Stomach smooth muscle (tissue), 2 donors: ENCODE data around the gene ZNF438.
A peak's percentile ranks its signal among the peaks of the same experiment; 100 is the strongest.

ENCODE experiments used
- H3K27ac ChIP-seq: one replicate; pipeline ENCODE4 v1.7.0; 2013; ENCODE audit warnings: mild to moderate bottlenecking, low read length, inconsistent platforms
- H3K27me3 ChIP-seq, 2 donors: one replicate each; pipeline ENCODE4 v1.7.0; 2013; ENCODE audit warnings: low read length in 2 of 2; ENCODE audit not compliant: insufficient read depth in 2 of 2, control insufficient read depth in 1 of 2
- H3K36me3 ChIP-seq, 2 donors: one replicate each; pipeline ENCODE4 v1.7.0; 2013; ENCODE audit warnings: low read length in 2 of 2; ENCODE audit not compliant: control insufficient read depth in 2 of 2, insufficient read depth in 2 of 2
- H3K4me1 ChIP-seq: one replicate; pipeline ENCODE4 v1.7.0; 2013; ENCODE audit warnings: low read length; ENCODE audit not compliant: control insufficient read depth, insufficient read depth
- H3K4me3 ChIP-seq, 2 donors: one replicate each; pipeline ENCODE4 v1.7.0; 2013; ENCODE audit warnings: low read length in 2 of 2
- H3K9ac ChIP-seq, 2 donors: one replicate each; pipeline ENCODE4 v1.7.0; 2013; ENCODE audit warnings: low read length in 2 of 2, mild to moderate bottlenecking in 1 of 2
- H3K9me3 ChIP-seq, 2 donors: one replicate each; pipeline ENCODE4 v1.7.0; 2013; ENCODE audit warnings: low read length in 2 of 2; ENCODE audit not compliant: control insufficient read depth in 2 of 2
- donor health status: healthy.
- donor health status: Pancreatic carcinoma.

The ZNF438 gene

DNA sequence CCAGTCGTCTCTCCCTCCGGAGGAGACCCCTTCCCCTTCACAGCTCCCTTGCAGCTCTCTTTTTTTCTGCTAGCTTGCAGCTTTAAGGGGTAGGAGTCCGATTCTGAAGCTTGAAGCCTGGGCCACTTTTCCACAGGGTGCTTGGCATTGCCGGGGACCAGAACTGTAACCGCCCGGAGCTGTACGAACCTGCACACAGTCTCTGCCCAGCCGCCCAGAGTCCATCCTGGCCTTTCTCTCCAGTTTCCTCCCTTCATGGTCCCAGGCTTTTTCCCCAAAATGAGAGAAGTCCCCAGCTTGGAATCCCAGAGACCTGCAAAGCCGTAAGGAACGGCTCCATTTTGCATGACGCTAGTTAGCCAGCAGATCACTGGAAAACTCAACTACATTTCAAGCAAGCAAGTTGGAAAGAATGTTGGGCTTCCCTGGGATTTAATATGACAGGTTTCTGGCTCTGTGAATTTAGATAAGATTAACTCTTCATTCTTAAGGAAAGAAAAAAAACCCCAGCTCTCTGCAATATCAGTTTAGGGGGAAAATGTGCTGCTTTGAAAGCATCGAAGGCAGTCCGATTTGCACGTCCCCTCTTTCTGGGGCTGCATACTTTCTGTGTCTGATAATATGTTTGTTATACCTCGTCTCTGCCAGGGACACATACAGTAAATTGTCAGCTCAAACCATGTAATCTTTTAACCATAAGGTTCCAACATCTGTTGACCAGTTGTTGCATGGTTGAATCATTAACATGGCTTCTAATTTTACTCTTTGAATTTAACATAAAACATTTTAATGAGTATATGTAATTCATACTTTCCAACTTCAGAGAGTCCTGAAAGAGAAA, 212.1 kb downstream of the ZNF438 start:
- no peaks in the 10 kb centered on the region for H3K27me3 ChIP-seq
- H3K36me3 ChIP-seq, result no peaks in the 10 kb centered on the region
- H3K9me3 ChIP-seq, result no peaks in the 10 kb centered on the region
- peak overlapping the region in 1 of 2 donors; percentile 55 for H3K9ac ChIP-seq
- peaks cover 48% of the 10 kb centered on the region for H3K4me1 ChIP-seq
- peak overlapping the region; percentile 73 for H3K27ac ChIP-seq
- H3K4me3 ChIP-seq, result peak overlapping the region in 1 of 2 donors; percentile 55

DNA sequence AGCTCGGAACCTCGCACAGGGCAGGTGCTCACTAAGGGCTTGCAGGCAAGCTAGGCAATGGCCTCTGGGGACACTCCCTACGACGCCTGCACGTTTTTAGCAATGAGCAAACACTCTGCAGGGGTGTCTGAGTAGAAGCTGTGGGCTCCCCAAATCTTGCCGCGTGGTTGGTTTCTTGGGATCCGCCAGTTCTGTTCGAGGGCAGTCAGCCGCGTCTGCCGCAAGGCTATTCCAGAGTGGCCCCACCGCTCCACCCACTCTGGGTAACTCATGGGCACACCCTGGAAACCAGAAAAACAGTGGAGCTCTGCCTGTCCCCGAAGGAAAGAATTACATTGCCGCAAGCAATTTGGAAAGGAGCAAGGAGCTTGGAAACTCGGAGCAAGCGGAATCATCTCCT, 212.8 kb downstream of the ZNF438 start:
- H3K36me3 ChIP-seq, result no peaks in the 10 kb centered on the region
- peak overlapping the region; percentile 73 for H3K27ac ChIP-seq
- H3K4me1 ChIP-seq, result peaks cover 53% of the 10 kb centered on the region
- H3K9ac ChIP-seq, result no peak overlapping the region
- H3K27me3 ChIP-seq, result no peaks in the 10 kb centered on the region
- peak overlapping the region in 1 of 2 donors; percentile 55 for H3K4me3 ChIP-seq
- H3K9me3 ChIP-seq, result no peaks in the 10 kb centered on the region

GRCh38 chr10:30818010-30818660, 213.5 kb downstream of the ZNF438 start:
- Histone ChIP-seq H3K27me3 (no peaks in the 10 kb centered on the region), H3K9me3 (no peaks in the 10 kb centered on the region), H3K27ac (peak overlapping the region; percentile 31), H3K9ac (no peak overlapping the region), H3K4me1 (peaks cover 61% of the 10 kb centered on the region), H3K4me3 (peak overlapping the region in 1 of 2 donors; percentile 55), H3K36me3 (no peaks in the 10 kb centered on the region)

DNA sequence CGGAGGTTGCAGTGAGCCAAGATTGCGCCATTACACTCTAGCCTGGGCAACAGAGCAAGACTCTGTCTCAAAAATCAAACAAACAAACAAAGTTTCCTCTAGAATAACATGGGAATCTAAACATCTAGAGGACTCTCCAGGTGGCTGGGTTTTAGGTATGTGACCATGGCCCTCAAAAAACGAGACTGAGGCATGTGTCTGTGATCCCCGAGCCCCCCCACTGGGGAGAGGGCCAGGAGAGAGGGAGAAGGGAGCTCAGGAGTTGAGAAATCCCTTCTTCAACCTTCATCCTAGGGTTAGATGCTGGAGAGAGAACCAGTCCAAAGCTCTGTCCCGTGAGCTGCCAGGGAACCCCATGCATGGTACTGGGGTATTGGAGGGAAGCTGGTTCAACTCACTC, 214.1 kb downstream of the ZNF438 start:
- Histone ChIP-seq H3K36me3 (no peaks in the 10 kb centered on the region), H3K27ac (peak overlapping the region; percentile 31), H3K4me1 (peaks cover 67% of the 10 kb centered on the region), H3K9me3 (no peaks in the 10 kb centered on the region), H3K4me3 (no peak overlapping the region), H3K9ac (no peak overlapping the region), H3K27me3 (no peaks in the 10 kb centered on the region)

DNA sequence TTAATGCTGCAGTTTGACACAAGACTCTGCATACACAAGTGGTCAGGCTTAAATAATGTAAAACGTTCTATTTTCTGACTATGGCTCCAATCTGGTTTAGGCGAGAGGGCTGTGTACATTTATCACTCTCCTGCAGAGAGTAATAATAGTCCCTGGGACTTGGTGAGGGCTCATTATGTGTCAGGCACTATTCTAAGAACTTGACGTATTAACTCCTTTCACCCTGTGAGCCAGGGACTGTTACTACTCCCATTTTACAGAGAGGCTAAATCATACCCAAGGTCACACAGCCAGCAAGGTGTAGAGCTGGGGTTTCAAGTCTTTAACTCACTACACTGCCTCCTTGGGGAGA, 214.9 kb downstream of the ZNF438 start:
- Histone ChIP-seq H3K27me3 (no peaks in the 10 kb centered on the region), H3K9ac (peak overlapping the region in 1 of 2 donors; percentile 58), H3K36me3 (no peaks in the 10 kb centered on the region), H3K4me1 (peaks cover 74% of the 10 kb centered on the region), H3K27ac (peak overlapping the region; percentile 84), H3K4me3 (peak overlapping the region in 1 of 2 donors; percentile 0), H3K9me3 (no peaks in the 10 kb centered on the region)

DNA sequence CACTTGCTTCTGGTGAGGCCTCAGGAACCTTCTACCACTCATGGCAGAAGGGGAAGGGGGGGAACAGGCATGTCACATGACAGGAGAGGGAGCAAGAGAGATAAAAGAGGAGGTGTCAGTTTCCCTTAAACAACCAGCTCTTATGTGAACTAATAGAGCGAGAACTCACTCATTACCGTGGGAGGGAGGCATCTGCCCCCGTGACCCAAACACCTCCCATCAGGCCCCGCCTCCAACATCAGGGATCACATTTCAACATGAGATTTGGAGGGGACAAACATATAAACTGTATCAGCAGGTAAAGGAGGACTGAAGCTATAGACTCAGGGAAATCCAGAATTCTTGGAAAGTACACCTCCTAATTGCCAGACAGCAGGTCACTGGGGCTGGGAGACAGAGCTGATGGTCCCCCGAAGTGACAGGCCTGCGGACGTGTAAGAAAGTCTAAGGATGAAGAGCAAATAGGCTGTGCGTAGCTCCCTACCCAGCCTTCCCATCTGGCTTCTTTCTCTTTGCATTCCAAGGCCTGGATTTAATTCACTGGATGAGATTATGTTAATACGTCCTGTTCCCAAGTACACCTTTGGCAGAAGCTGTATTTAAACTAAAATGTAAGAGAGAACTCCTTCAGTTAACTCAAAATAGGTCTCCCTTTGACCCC, 215.4 kb downstream of the ZNF438 start:
- Histone ChIP-seq H3K27ac (peak overlapping the region; percentile 84), H3K9me3 (no peaks in the 10 kb centered on the region), H3K4me1 (peaks cover 79% of the 10 kb centered on the region), H3K9ac (peak overlapping the region in 1 of 2 donors; percentile 58), H3K36me3 (no peaks in the 10 kb centered on the region), H3K27me3 (no peaks in the 10 kb centered on the region), H3K4me3 (peak overlapping the region; percentile 0 to 22)

- H3K4me3 ChIP-seq, result no peak overlapping the region
- H3K9ac ChIP-seq, result no peak overlapping the region
- peaks cover 74% of the 10 kb centered on the region for H3K4me1 ChIP-seq
- no peaks in the 10 kb centered on the region for H3K27me3 ChIP-seq
- peak overlapping the region; percentile 75 for H3K27ac ChIP-seq
- H3K36me3 ChIP-seq, result no peaks in the 10 kb centered on the region
- no peaks in the 10 kb centered on the region for H3K9me3 ChIP-seq
These were observed 217.7 kb downstream of the ZNF438 start for GRCh38 chr10:30813872-30814481.

GRCh38 chr10:30812018-30812851, 219.4 kb downstream of the ZNF438 start:
- peaks cover 61% of the 10 kb centered on the region for H3K4me1 ChIP-seq
- peak overlapping the region; percentile 27 to 58 for H3K4me3 ChIP-seq
- no peaks in the 10 kb centered on the region for H3K27me3 ChIP-seq
- no peaks in the 10 kb centered on the region for H3K9me3 ChIP-seq
- H3K9ac ChIP-seq, result peak overlapping the region in 1 of 2 donors; percentile 5
- no peaks in the 10 kb centered on the region for H3K36me3 ChIP-seq
- H3K27ac ChIP-seq, result peak overlapping the region; percentile 75

- H3K4me1 ChIP-seq, result peaks cover 57% of the 10 kb centered on the region
- H3K27ac ChIP-seq, result peak overlapping the region; percentile 75
- no peaks in the 10 kb centered on the region for H3K9me3 ChIP-seq
- no peaks in the 10 kb centered on the region for H3K36me3 ChIP-seq
- H3K9ac ChIP-seq, result no peak overlapping the region
- no peaks in the 10 kb centered on the region for H3K27me3 ChIP-seq
- H3K4me3 ChIP-seq, result peak overlapping the region; percentile 27 to 58
These were observed 220.2 kb downstream of the ZNF438 start for GRCh38 chr10:30811276-30812017.
